Measurements from ENCODE around the gene USP49.

Gene USP49

DNA sequence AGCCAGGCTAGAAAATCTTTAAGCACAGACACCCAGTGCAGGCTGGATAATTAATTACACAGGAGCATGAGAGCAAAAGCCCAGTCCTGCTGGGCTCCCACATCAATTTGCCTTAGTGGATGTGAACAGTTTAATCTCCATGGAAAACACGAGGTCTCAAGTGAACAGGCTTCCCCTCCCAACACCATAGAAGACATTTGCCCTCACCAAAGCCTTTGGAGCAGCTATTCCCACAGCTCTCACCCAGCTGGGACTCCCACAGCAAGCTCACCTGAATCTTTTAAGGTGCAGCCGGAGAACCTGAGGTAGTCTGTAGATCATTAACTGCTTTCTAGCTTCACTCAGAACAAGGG is 95.6 kb downstream of the USP49 start:
- no peak overlapping the region for H3K9ac ChIP-seq (ENCODE audit: low read length)
- H3K36me3 ChIP-seq (ENCODE audit: low read length): peaks cover 4% of the 10 kb centered on the region; the same call in 1 of the 2 replicates
- no peaks in the 10 kb centered on the region for H3K9me3 ChIP-seq (ENCODE audit: insufficient read depth, low read length)
- H3K79me2 ChIP-seq (ENCODE audit: insufficient read depth, low read length): no peaks in the 10 kb centered on the region
- H3K4me2 ChIP-seq (ENCODE audit: low read depth, low read length, poor library complexity, severe bottlenecking): no peak overlapping the region
- H3K27me3 ChIP-seq (ENCODE audit: low read length): no peaks in the 10 kb centered on the region
- H4K20me1 ChIP-seq (ENCODE audit: low read depth, low read length): no peaks in the 10 kb centered on the region
- no peak overlapping the region for H2AFZ ChIP-seq (ENCODE audit: low read depth, low read length, severe bottlenecking)
- no peaks in the 10 kb centered on the region for H3K9me2 ChIP-seq (replicated peaks; ENCODE audit: insufficient read depth, low read length)
- no peak overlapping the region for H3K27ac ChIP-seq (ENCODE audit: low read depth, low read length)
- TF ChIP-seq CTCF (IDR thresholded peaks at IDR 0.05; ENCODE audit: insufficient read depth, low read length, poor library complexity, severe bottlenecking) (no peak), EZH2phosphoT487 (conservative IDR thresholded peaks at IDR 0.05; ENCODE audit: low read length) (no peak)
- H3F3A ChIP-seq (ENCODE audit: insufficient read depth): peaks cover 13% of the 10 kb centered on the region; the same call in 1 of the 2 replicates
- no peak overlapping the region for H3K4me3 ChIP-seq (ENCODE audit: insufficient read depth, low read length, poor library complexity, severe bottlenecking)

- Histone ChIP-seq H3K4me2 (ENCODE audit: low read depth, low read length, poor library complexity, severe bottlenecking) (no peak overlapping the region), H3K9ac (ENCODE audit: low read length) (no peak overlapping the region), H3K27ac (ENCODE audit: low read depth, low read length) (no peak overlapping the region), H3K36me3 (ENCODE audit: low read length) (peaks cover 4% of the 10 kb centered on the region; the same call in 1 of the 2 replicates), H3K27me3 (ENCODE audit: low read length) (no peaks in the 10 kb centered on the region), H3K9me3 (ENCODE audit: insufficient read depth, low read length) (no peaks in the 10 kb centered on the region), H2AFZ (ENCODE audit: low read depth, low read length, severe bottlenecking) (no peak overlapping the region), H3K4me3 (ENCODE audit: insufficient read depth, low read length, poor library complexity, severe bottlenecking) (no peak overlapping the region), H4K20me1 (ENCODE audit: low read depth, low read length) (no peaks in the 10 kb centered on the region), H3K79me2 (ENCODE audit: insufficient read depth, low read length) (no peaks in the 10 kb centered on the region), H3F3A (ENCODE audit: insufficient read depth) (peaks cover 18% of the 10 kb centered on the region; the same call in 1 of the 2 replicates), H3K9me2 (replicated peaks; ENCODE audit: insufficient read depth, low read length) (no peaks in the 10 kb centered on the region)
- TF ChIP-seq CTCF (IDR thresholded peaks at IDR 0.05; ENCODE audit: insufficient read depth, low read length, poor library complexity, severe bottlenecking) (no peak), EZH2phosphoT487 (conservative IDR thresholded peaks at IDR 0.05; ENCODE audit: low read length) (no peak)
Observed at GRCh38 chr6:41798901-41799558, 96.1 kb downstream of the USP49 start.

- Histone ChIP-seq H3K36me3 (ENCODE audit: low read length) (peaks cover 5% of the 10 kb centered on the region; the same call in 1 of the 2 replicates), H3K9me2 (replicated peaks; ENCODE audit: insufficient read depth, low read length) (no peaks in the 10 kb centered on the region), H3K27me3 (ENCODE audit: low read length) (no peaks in the 10 kb centered on the region), H4K20me1 (ENCODE audit: low read depth, low read length) (no peaks in the 10 kb centered on the region), H2AFZ (ENCODE audit: low read depth, low read length, severe bottlenecking) (no peak overlapping the region), H3K79me2 (ENCODE audit: insufficient read depth, low read length) (no peaks in the 10 kb centered on the region), H3K9me3 (ENCODE audit: insufficient read depth, low read length) (no peaks in the 10 kb centered on the region), H3K4me2 (ENCODE audit: low read depth, low read length, poor library complexity, severe bottlenecking) (no peak overlapping the region), H3K9ac (ENCODE audit: low read length) (no peak overlapping the region), H3K4me3 (ENCODE audit: insufficient read depth, low read length, poor library complexity, severe bottlenecking) (no peak overlapping the region), H3F3A (ENCODE audit: insufficient read depth) (peaks cover 24% of the 10 kb centered on the region), H3K27ac (ENCODE audit: low read depth, low read length) (no peak overlapping the region)
- TF ChIP-seq EZH2phosphoT487 (conservative IDR thresholded peaks at IDR 0.05; ENCODE audit: low read length): no peak
- no peak for TF ChIP-seq CTCF (IDR thresholded peaks at IDR 0.05; ENCODE audit: insufficient read depth, low read length, poor library complexity, severe bottlenecking)
Observed at GRCh38 chr6:41796474-41796873, 98.7 kb downstream of the USP49 start.

All from SU-DHL-6 (cell line).